ENCODE data around the gene NPIPA3.
"Not testable (repeated sequence)": the region's sequence is repeated elsewhere in the genome, so short reads cannot be mapped to it uniquely, and the experiment has no call there.

NPIPA3 gene

DNA sequence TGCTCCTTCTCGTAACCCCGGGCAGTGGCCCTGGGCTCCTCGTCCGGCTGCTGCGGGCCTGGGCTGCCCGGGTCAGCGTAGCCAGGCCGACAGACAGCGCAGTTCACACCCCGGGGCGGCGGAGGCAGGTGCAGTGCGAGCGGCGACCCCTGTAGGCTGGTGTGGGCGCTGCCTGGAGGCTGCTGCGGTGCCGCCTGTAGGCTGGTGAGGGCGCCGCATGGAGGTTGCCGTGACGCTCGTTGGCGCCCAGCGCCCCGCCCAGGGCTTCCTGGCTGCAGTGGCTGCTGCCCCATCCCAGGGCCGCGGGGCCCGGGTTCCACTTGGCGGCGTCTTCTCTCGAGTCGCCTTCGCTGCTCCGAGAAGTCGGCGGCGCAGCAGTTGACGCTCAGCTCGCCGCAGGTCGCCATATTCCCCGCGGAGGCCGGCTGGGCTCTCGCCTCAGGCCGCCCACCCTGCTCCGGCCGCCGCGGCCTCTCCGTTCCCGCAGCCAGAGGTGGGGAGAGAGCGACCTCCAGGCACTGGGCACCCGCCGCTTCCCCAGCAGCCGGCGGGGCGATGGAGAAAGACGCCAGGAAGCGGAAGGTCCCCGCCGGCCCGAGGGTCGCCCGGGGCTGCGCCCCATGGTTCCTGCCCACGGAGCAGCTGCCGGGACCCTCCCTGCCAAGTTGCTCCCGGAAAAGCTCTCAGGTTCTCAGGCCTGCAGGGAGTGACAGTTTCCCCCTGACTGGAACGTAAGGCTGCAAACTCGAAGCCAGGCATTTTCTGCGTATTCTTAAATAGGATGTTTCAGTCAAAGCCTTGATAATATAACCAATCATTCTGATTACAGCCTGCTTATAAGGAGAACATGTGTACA lies 39.3 kb downstream of the NPIPA3 start, which contains the start of gene NPIPA2:
Gene NPIPA2, plus strand, starts transcription at position 261 of the 856 bp plus-strand sequence. CDS start 5,533 bp downstream, outside the sequence.
- DNase-seq (ENCODE audit: low spot score) = not testable (repeated sequence)

DNA sequence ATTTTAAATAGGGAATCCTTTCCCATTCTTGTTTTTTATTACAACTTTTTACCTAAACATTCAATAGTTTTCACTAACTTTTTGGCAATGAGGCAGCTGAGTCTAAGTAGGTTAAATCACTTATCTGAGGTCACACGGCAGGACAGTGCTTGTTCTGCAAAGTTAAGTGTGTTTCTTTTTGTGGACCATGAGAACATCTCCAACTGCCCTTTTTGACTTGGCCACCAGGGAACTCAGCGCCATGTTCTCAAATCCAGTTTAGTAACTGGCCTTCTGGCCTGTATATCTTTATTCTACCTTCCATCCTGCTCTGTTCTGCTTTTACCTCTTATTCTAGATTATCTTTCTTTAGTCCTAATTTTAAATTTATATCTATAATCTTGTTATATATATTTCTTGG lies 70.4 kb downstream of the NPIPA3 start:
- not testable (repeated sequence) for DNase-seq (ENCODE audit: low spot score)

- DNase-seq (ENCODE audit: low spot score) = not testable (repeated sequence)
Measured at GRCh38 chr16:14775624-14776023, 72.4 kb downstream of the NPIPA3 start.
